SK-N-SH (cell line): ENCODE results near the gene RAC3. TPM values are rescaled to one million over a fixed set of nuclear protein-coding genes. Genes with fewer than 3 reads are reported as not detected.

Source experiments
- CTCF ChIA-PET: fragments of 300-600, 350-600 bp; formaldehyde crosslinking; extraction: SDS; loops from one replicate; lab custom pipeline; 2021; lab: Yijun Ruan, JAX
- POLR2A ChIA-PET: fragments of 350-600 bp; sonication (Branson Sonifier 250); formaldehyde crosslinking; extraction: SDS; loops from one replicate; lab custom pipeline; 2020; ENCODE audit warnings: antibody characterized with exemption, inconsistent platforms; lab: Yijun Ruan, JAX
- DNase-seq: peaks from one replicate; pipeline ENCODE4 v3.0.0; 2012
- H2AFZ ChIP-seq: fragments of 200-600 bp; sonication (generic); 2 replicates; pipeline ENCODE4 v1.8.1; 2016; ENCODE audit warnings: antibody characterized with exemption, mild to moderate bottlenecking, low read depth
- H3F3A ChIP-seq: fragments of 200-600 bp; sonication (generic); replicated peaks from 2 replicates; pipeline ENCODE3; 2016; ENCODE audit warnings: antibody characterized with exemption, mild to moderate bottlenecking; ENCODE audit not compliant: insufficient read depth
- H3K27ac ChIP-seq, 2 experiments: fragments of 200-500 bp in 1 of 2; fragments of 200-600 bp in 1 of 2; sonication (Bioruptor generic) in 1 of 2; sonication (generic), shearing (Covaris generic) in 1 of 2; 2 replicates each; pipeline versions ENCODE4 v1.5.1 to v1.6.1; 2014 to 2016; ENCODE audit warnings: low read depth in 2 of 2, inconsistent platforms in 1 of 2, low read length in 1 of 2, mild to moderate bottlenecking in 1 of 2, mixed read lengths in 1 of 2
- H3K27me3 ChIP-seq: fragments of 200-600 bp; sonication (generic), shearing (Covaris generic); 2 replicates; pipeline ENCODE4 v1.6.1; 2016; ENCODE audit warnings: mixed run types; ENCODE audit not compliant: insufficient read depth
- H3K36me3 ChIP-seq, 2 experiments: fragments of 200-500 bp in 1 of 2; fragments of 200-600 bp in 1 of 2; sonication (Bioruptor generic) in 1 of 2; sonication (generic) in 1 of 2; replicated peaks in 1 of 2; 2 replicates each; pipeline versions ENCODE3 to v1.5.1; 2014 to 2016; ENCODE audit warnings: low read length in 1 of 2, mild to moderate bottlenecking in 1 of 2; ENCODE audit not compliant: insufficient read depth in 2 of 2, control insufficient read depth in 1 of 2
- H3K4me1 ChIP-seq, 2 experiments: fragments of 200-500 bp in 1 of 2; fragments of 200-600 bp in 1 of 2; sonication (Bioruptor generic) in 1 of 2; sonication (generic), shearing (Covaris generic) in 1 of 2; 2 replicates each; pipeline versions ENCODE4 v1.5.1 to v1.6.1; 2014 to 2016; ENCODE audit warnings: low read depth in 1 of 2, low read length in 1 of 2, mixed run types in 1 of 2; ENCODE audit not compliant: insufficient read depth in 2 of 2, control insufficient read depth in 1 of 2
- H3K4me2 ChIP-seq: fragments of 200-600 bp; sonication (generic), shearing (Covaris generic); 2 replicates; pipeline ENCODE4 v1.6.1; 2017; ENCODE audit warnings: mixed run types
- H3K4me3 ChIP-seq, 2 experiments: fragments of 200-500 bp in 1 of 2; fragments of 200-600 bp in 1 of 2; sonication (Bioruptor generic) in 1 of 2; sonication (generic), shearing (Covaris generic) in 1 of 2; 2 replicates each; pipeline versions ENCODE4 v1.5.1 to v1.8.1; 2014 to 2016; ENCODE audit warnings: low read depth in 2 of 2, inconsistent platforms in 1 of 2, low read length in 1 of 2, mild to moderate bottlenecking in 1 of 2, mixed read lengths in 1 of 2, moderate library complexity in 1 of 2
- H3K79me2 ChIP-seq: fragments of 200-600 bp; sonication (generic); 2 replicates; pipeline ENCODE4 v1.8.1; 2017; ENCODE audit warnings: mild to moderate bottlenecking; ENCODE audit not compliant: insufficient read depth
- H3K9ac ChIP-seq: fragments of 200-600 bp; sonication (generic); 2 replicates; pipeline ENCODE4 v1.6.1; 2017; ENCODE audit warnings: mixed run types
- H3K9me2 ChIP-seq: fragments of 200-600 bp; sonication (generic); 2 replicates; pipeline ENCODE4 v1.6.1; 2017; ENCODE audit warnings: mixed run types
- H3K9me3 ChIP-seq: fragments of 200-600 bp; sonication (generic); 2 replicates; pipeline ENCODE4 v1.6.1; 2017; ENCODE audit warnings: mixed run types, mild to moderate bottlenecking, moderate library complexity
- H4K20me1 ChIP-seq: fragments of 200-600 bp; sonication (generic); 2 replicates; pipeline ENCODE4 v1.6.1; 2017; ENCODE audit warnings: mild to moderate bottlenecking, mixed run types; ENCODE audit not compliant: insufficient read depth
- CHD2 ChIP-seq: fragments of 150-350 bp; IDR thresholded peaks from 2 replicates; pipeline ENCODE4 v1.6.1; 2018; ENCODE audit warnings: low read length; ENCODE audit not compliant: partially characterized antibody
- FOSL2 ChIP-seq: IDR thresholded peaks from 2 replicates; pipeline ENCODE4 v1.4.0; 2012; ENCODE audit warnings: low read depth, mild to moderate bottlenecking, moderate library complexity, borderline replicate concordance
- FOXJ3 ChIP-seq: sonication (generic); formaldehyde crosslinking; IDR thresholded peaks from 2 replicates; pipeline ENCODE4 v1.5.1; 2020; ENCODE audit warnings: mild to moderate bottlenecking, missing genetic modification reagents
- GABPA ChIP-seq: IDR thresholded peaks from 2 replicates; pipeline ENCODE4 v1.4.0; 2012; ENCODE audit warnings: low read depth, mild to moderate bottlenecking
- MAX ChIP-seq: IDR thresholded peaks from 2 replicates; pipeline ENCODE4 v1.4.0; 2012; ENCODE audit warnings: low read depth
- NRF1 ChIP-seq: IDR thresholded peaks from 2 replicates; pipeline ENCODE4 v1.6.1; 2012; ENCODE audit warnings: low read depth, mild to moderate bottlenecking, low read length
- RAD21 ChIP-seq: IDR thresholded peaks from 2 replicates; pipeline ENCODE4 v1.6.1; 2012; ENCODE audit warnings: mild to moderate bottlenecking, low read length
- RFX5 ChIP-seq: IDR thresholded peaks from 2 replicates; pipeline ENCODE4 v1.6.1; 2012; ENCODE audit warnings: mild to moderate bottlenecking, improper control_type of control experiment, low read length
- SMC3 ChIP-seq: IDR thresholded peaks from 2 replicates; pipeline ENCODE4 v1.6.1; 2012; ENCODE audit warnings: low read depth, low read length, improper control_type of control experiment
- TEAD4 ChIP-seq: IDR thresholded peaks from 2 replicates; pipeline ENCODE4 v1.4.0; 2012; ENCODE audit warnings: mild to moderate bottlenecking, borderline replicate concordance; ENCODE audit not compliant: insufficient read depth
- YY1 ChIP-seq: IDR thresholded peaks from 2 replicates; pipeline ENCODE4 v1.4.0; 2012; ENCODE audit warnings: low read depth, mild to moderate bottlenecking
- WGBS: methylation state at CpG from one replicate; pipeline ENCODE4 v1.1.6; 2017; ENCODE audit warnings: low lambda C conversion rate; 5-methylcytosine and 5-hydroxymethylcytosine counted together
- polyA plus RNA-seq, 3 experiments: library from polyadenylated mRNA; depleted of rRNA; stranded (reverse); fragments of >200 nt; gene quantifications; 2 replicates each; pipeline ENCODE4 v1.2.3, GENCODE V29; 2012
- TF ChIP-seq, protein P1 (sequence below): IDR thresholded peaks from 2 replicates; pipeline ENCODE4 v1.4.0; 2012; ENCODE audit warnings: low read depth, borderline replicate concordance
- TF ChIP-seq, protein P2 (sequence below): fragments of 150-350 bp; IDR thresholded peaks from 2 replicates; pipeline ENCODE4 v1.6.1; 2017; ENCODE audit warnings: antibody characterized with exemption, low read length, low read depth, borderline replicate concordance
- TF ChIP-seq, protein P3 (sequence below): fragments of 150-350 bp; IDR thresholded peaks from 2 replicates; pipeline ENCODE4 v1.6.1; 2016; ENCODE audit warnings: mild to moderate bottlenecking, low read depth, low read length

The RAC3 gene
- polyA plus RNA-seq, 1 of the 3 experiments (the other 2 are of a cell fraction), result 83.6 TPM

DNA sequence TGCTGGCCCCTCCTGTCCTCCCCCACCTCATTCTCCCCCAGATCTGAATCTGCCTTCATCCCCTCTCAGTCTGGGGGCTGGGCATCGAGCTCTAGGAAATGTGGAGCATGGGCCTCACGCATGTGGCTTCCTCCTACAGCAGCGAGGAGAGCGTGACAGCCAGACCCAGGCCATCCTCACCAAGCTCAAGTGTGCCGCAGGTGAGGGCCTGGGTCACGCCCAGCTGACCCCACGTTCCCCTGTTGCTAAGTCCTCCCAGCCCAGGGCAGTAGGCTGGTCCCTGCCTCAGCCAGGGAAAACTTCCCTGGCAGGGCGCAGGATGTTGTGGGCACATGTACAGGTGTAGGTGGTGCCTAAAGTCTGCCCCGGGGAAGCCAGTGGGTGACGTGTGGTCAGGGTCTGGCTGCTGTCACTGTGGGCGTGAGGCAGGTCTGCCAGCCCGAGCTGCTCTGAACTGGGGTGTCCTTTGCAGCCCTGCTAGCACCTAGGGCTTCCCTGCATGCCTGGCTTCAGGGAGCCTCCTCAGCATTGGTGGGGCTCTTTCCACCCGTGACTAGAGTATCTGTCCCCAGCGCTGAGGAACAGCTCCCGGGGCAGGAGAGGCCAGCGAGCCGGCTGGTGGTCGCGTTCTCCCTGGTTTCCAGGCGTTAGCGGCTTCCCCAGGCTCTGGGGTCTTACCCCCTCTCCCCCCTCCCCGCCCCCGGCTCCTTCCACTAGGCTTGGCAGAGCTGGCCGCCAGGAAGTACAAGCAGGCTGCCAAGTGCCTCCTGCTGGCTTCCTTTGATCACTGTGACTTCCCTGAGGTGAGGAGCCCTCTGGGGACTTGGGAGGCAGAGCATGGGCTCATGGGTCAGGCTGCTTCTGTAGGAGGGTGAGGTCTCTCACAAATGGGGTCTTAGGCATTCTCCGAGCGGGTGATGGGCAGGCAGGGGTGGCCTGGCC is 23.8 kb downstream of the RAC3 start (continued):
- no peak for TF ChIP-seq GABPA
- TF ChIP-seq SMC3, result no peak
- no peak for TF ChIP-seq YY1
- no peak for TF ChIP-seq MAX

- Histone ChIP-seq H4K20me1 (peaks cover 14% of the 10 kb centered on the region; the same call in 1 of the 2 replicates), H3K4me3 (no peak overlapping the region), H3K9me3 (no peaks in the 10 kb centered on the region), H2AFZ (no peak overlapping the region), H3F3A (peaks cover 33% of the 10 kb centered on the region), H3K4me1 (peaks cover 0 to 19% of the 10 kb centered on the region in 2 experiments; a peak in 2 of 4 replicates), H3K79me2 (peaks cover 39% of the 10 kb centered on the region), H3K9me2 (no peaks in the 10 kb centered on the region), H3K9ac (no peak overlapping the region), H3K4me2 (no peak overlapping the region), H3K27me3 (no peaks in the 10 kb centered on the region), H3K27ac (no peak overlapping the region), H3K36me3 (peaks cover 31 to 81% of the 10 kb centered on the region in 2 experiments)
- no peak for DNase-seq
- 94% methylated on average over 24 of the region's 28 CpGs for WGBS
- ChIA-PET CTCF (interaction anchor here (0.7 to 4.5 kb wide), 6 partner anchors 10 to 45 kb away, joined by 3 to 24 read pairs (median 6); partner anchors contain the start of genes CENPX, DCXR and DUS1L), POLR2A (interaction anchor here (0.8 to 1.4 kb wide), 4 partner anchors 18 to 42 kb away, joined by 3 to 9 read pairs (median 4); partner anchors contain the start of genes DCXR, FASN and RAC3)
- no peak for TF ChIP-seq TEAD4
Measured at GRCh38 chr17:82055965-82056728, 24.7 kb downstream of the RAC3 start.

- 92% methylated on average over 22 of the region's 29 CpGs for whole genome bisulfite sequencing
- H3K9ac ChIP-seq, result no peak overlapping the region
- no peak overlapping the region for H2AFZ ChIP-seq
- H3K27me3 ChIP-seq, result no peaks in the 10 kb centered on the region
- H3F3A ChIP-seq, result peaks cover 33% of the 10 kb centered on the region
- H3K4me1 ChIP-seq, result peaks cover 0 to 19% of the 10 kb centered on the region in 2 experiments; a peak in 2 of 4 replicates
- no peak overlapping the region for H3K27ac ChIP-seq
- H3K9me3 ChIP-seq, result no peaks in the 10 kb centered on the region
- H3K36me3 ChIP-seq, result peaks cover 31 to 88% of the 10 kb centered on the region in 2 experiments
- no peak overlapping the region for H3K4me2 ChIP-seq
- peaks cover 34% of the 10 kb centered on the region for H3K79me2 ChIP-seq
- ChIA-PET CTCF (interaction anchor here (0.7 to 2.5 kb wide), 5 partner anchors 9 to 45 kb away, joined by 3 to 10 read pairs (median 3); partner anchors contain the start of genes CENPX, DCXR and DUS1L), POLR2A (interaction anchor here (0.8 to 1.4 kb wide), 3 partner anchors 19 to 42 kb away, joined by 3 to 9 read pairs (median 5); partner anchors contain the start of genes DCXR, FASN and RAC3)
- no peaks in the 10 kb centered on the region for H3K9me2 ChIP-seq
- peaks cover 14% of the 10 kb centered on the region; the same call in 1 of the 2 replicates for H4K20me1 ChIP-seq
- no peak overlapping the region for H3K4me3 ChIP-seq
- DNase-seq, result no peak
- TF ChIP-seq CHD2, result no peak
- no peak for TF ChIP-seq FOSL2
- no peak for TF ChIP-seq NRF1
- TF ChIP-seq FOXJ3 (CRISPR knock-in tag), result no peak
- TF ChIP-seq RAD21, result no peak
- TF ChIP-seq, protein P1, sequence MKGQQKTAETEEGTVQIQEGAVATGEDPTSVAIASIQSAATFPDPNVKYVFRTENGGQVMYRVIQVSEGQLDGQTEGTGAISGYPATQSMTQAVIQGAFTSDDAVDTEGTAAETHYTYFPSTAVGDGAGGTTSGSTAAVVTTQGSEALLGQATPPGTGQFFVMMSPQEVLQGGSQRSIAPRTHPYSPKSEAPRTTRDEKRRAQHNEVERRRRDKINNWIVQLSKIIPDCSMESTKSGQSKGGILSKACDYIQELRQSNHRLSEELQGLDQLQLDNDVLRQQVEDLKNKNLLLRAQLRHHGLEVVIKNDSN, result no peak
- TF ChIP-seq, protein P2, sequence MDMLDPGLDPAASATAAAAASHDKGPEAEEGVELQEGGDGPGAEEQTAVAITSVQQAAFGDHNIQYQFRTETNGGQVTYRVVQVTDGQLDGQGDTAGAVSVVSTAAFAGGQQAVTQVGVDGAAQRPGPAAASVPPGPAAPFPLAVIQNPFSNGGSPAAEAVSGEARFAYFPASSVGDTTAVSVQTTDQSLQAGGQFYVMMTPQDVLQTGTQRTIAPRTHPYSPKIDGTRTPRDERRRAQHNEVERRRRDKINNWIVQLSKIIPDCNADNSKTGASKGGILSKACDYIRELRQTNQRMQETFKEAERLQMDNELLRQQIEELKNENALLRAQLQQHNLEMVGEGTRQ, result no peak
- no peak for TF ChIP-seq GABPA
- no peak for TF ChIP-seq RFX5
- TF ChIP-seq, protein P3, sequence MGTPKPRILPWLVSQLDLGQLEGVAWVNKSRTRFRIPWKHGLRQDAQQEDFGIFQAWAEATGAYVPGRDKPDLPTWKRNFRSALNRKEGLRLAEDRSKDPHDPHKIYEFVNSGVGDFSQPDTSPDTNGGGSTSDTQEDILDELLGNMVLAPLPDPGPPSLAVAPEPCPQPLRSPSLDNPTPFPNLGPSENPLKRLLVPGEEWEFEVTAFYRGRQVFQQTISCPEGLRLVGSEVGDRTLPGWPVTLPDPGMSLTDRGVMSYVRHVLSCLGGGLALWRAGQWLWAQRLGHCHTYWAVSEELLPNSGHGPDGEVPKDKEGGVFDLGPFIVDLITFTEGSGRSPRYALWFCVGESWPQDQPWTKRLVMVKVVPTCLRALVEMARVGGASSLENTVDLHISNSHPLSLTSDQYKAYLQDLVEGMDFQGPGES, result no peak
Measured at GRCh38 chr17:82056729-82057621, 25.5 kb downstream of the RAC3 start.
